SU-DHL-6 (cell line): ENCODE results near the gene FHIP1A.
"Not testable (repeated sequence)": the region's sequence is repeated elsewhere in the genome, so short reads cannot be mapped to it uniquely, and the experiment has no call there.

ENCODE experiments used
- H2AFZ ChIP-seq: fragments of 200-600 bp; sonication (generic); 2 replicates; pipeline ENCODE4 v1.6.1; 2014; ENCODE audit warnings: low read depth, mild to moderate bottlenecking, moderate library complexity, mixed read lengths, antibody characterized with exemption, low read length; ENCODE audit not compliant: severe bottlenecking
- H3F3A ChIP-seq: fragments of 200-600 bp; shearing (Covaris generic); 2 replicates; pipeline ENCODE4 v1.6.0; 2016; ENCODE audit warnings: antibody characterized with exemption, mild to moderate bottlenecking; ENCODE audit not compliant: insufficient read depth
- H3K27ac ChIP-seq: fragments of 200-600 bp; sonication (generic); 2 replicates; pipeline ENCODE4 v1.5.1; 2016; ENCODE audit warnings: low read depth, mild to moderate bottlenecking, low read length, moderate library complexity, mixed read lengths
- H3K27me3 ChIP-seq: fragments of 200-600 bp; sonication (generic), shearing (Covaris generic); 2 replicates; pipeline ENCODE4 v1.6.0; 2014; ENCODE audit warnings: mild to moderate bottlenecking, low read length
- H3K36me3 ChIP-seq: fragments of 200-600 bp; sonication (generic); 2 replicates; pipeline ENCODE4 v1.6.1; 2014; ENCODE audit warnings: mild to moderate bottlenecking, low read length, mixed read lengths
- H3K4me2 ChIP-seq: fragments of 300-600, 200-600 bp; shearing (Covaris generic), sonication (generic); 2 replicates; pipeline ENCODE4 v1.6.0; 2014; ENCODE audit warnings: low read length, low read depth, mild to moderate bottlenecking; ENCODE audit not compliant: poor library complexity, severe bottlenecking
- H3K4me3 ChIP-seq: fragments of 200-600 bp; sonication (generic); 2 replicates; pipeline ENCODE4 v1.5.1; 2014; ENCODE audit warnings: antibody characterized with exemption, low read length, mild to moderate bottlenecking, mixed read lengths; ENCODE audit not compliant: insufficient read depth, poor library complexity, severe bottlenecking
- H3K79me2 ChIP-seq: fragments of 200-600 bp; sonication (generic); 2 replicates; pipeline ENCODE4 v1.6.1; 2014; ENCODE audit warnings: mild to moderate bottlenecking, low read length, moderate library complexity; ENCODE audit not compliant: insufficient read depth
- H3K9ac ChIP-seq: fragments of 200-600 bp; sonication (generic); 2 replicates; pipeline ENCODE4 v1.7.0; 2014; ENCODE audit warnings: mild to moderate bottlenecking, low read length
- H3K9me2 ChIP-seq: fragments of 200-600 bp; sonication (generic); replicated peaks from 2 replicates; pipeline ENCODE4 v1.6.1; 2014; ENCODE audit warnings: low read length; ENCODE audit not compliant: insufficient read depth
- H3K9me3 ChIP-seq: fragments of 200-600 bp; sonication (generic); 2 replicates; pipeline ENCODE4 v1.6.1; 2014; ENCODE audit warnings: low read length, mixed read lengths; ENCODE audit not compliant: insufficient read depth
- H4K20me1 ChIP-seq: fragments of 200-600 bp; sonication (generic); 2 replicates; pipeline ENCODE4 v1.6.1; 2014; ENCODE audit warnings: low read depth, mild to moderate bottlenecking, antibody characterized with exemption, low read length, moderate library complexity, mixed read lengths
- CTCF ChIP-seq: fragments of 200-600 bp; sonication (generic); IDR thresholded peaks from one replicate; pipeline ENCODE4 v1.5.1; 2017; ENCODE audit warnings: antibody characterized with exemption, mild to moderate bottlenecking, low read length, moderate library complexity; ENCODE audit not compliant: insufficient read depth, poor library complexity, severe bottlenecking
- EZH2phosphoT487 ChIP-seq: fragments of 200-600 bp; sonication (generic), shearing (Covaris generic); conservative IDR thresholded peaks from 2 replicates; pipeline ENCODE4 v1.6.1; 2018; ENCODE audit warnings: mild to moderate bottlenecking, antibody characterized with exemption, low read length, moderate library complexity, mixed read lengths

The FHIP1A gene

GRCh38 chr4:151389311-151389710 lies 19.7 kb upstream of the FHIP1A start:
- Histone ChIP-seq H3K9ac (no peak overlapping the region), H3K4me2 (no peak overlapping the region), H3K36me3 (no peaks in the 10 kb centered on the region), H3F3A (no peaks in the 10 kb centered on the region), H4K20me1 (no peaks in the 10 kb centered on the region), H2AFZ (no peak overlapping the region), H3K4me3 (no peak overlapping the region), H3K79me2 (no peaks in the 10 kb centered on the region), H3K9me3 (no peaks in the 10 kb centered on the region), H3K9me2 (no peaks in the 10 kb centered on the region), H3K27me3 (no peaks in the 10 kb centered on the region), H3K27ac (no peak overlapping the region)
- TF ChIP-seq EZH2phosphoT487 (no peak), CTCF (no peak)

- H3K4me3 ChIP-seq, H2AFZ ChIP-seq, H3K79me2 ChIP-seq, H3K9ac ChIP-seq, H3K27ac ChIP-seq, H3K9me3 ChIP-seq, H3K27me3 ChIP-seq, H3F3A ChIP-seq, H4K20me1 ChIP-seq, H3K9me2 ChIP-seq, H3K36me3 ChIP-seq, H3K4me2 ChIP-seq: not testable (repeated sequence)
These were observed 19.2 kb upstream of the FHIP1A start for GRCh38 chr4:151389799-151390198.

GRCh38 chr4:151395873-151396272 lies 13.1 kb upstream of the FHIP1A start:
- H4K20me1 ChIP-seq = no peaks in the 10 kb centered on the region

GRCh38 chr4:151400343-151400742 lies 8.6 kb upstream of the FHIP1A start:
- Histone ChIP-seq H3K9me3 (no peaks in the 10 kb centered on the region), H3F3A (no peaks in the 10 kb centered on the region), H4K20me1 (no peaks in the 10 kb centered on the region), H3K27ac (no peak overlapping the region), H3K79me2 (no peaks in the 10 kb centered on the region), H3K27me3 (0 out of 2 replicates have a peak, but pooled peaks cover 3% of the 10 kb centered on the region), H2AFZ (no peak overlapping the region), H3K9me2 (no peaks in the 10 kb centered on the region), H3K4me3 (no peak overlapping the region), H3K4me2 (no peak overlapping the region), H3K36me3 (no peaks in the 10 kb centered on the region), H3K9ac (no peak overlapping the region)
- TF ChIP-seq EZH2phosphoT487 (no peak), CTCF (no peak)

More at GRCh38 chr4:151395873-151396272, 13.1 kb upstream of the FHIP1A start:
- Histone ChIP-seq H3K27ac (no peak overlapping the region), H3F3A (no peaks in the 10 kb centered on the region), H3K4me3 (no peak overlapping the region), H3K27me3 (0 out of 2 replicates have a peak, but pooled peaks cover 3% of the 10 kb centered on the region), H3K9ac (no peak overlapping the region), H3K4me2 (no peak overlapping the region), H2AFZ (no peak overlapping the region), H3K79me2 (no peaks in the 10 kb centered on the region), H3K9me3 (no peaks in the 10 kb centered on the region), H3K36me3 (no peaks in the 10 kb centered on the region), H3K9me2 (no peaks in the 10 kb centered on the region)
- no peak for TF ChIP-seq EZH2phosphoT487
